OCI-LY1 (cell line): ENCODE data around the gene IRX6.

Source experiments
- H2AFZ ChIP-seq: fragments of 200-600 bp; sonication (generic), shearing (Covaris generic); 2 replicates; pipeline ENCODE4 v1.6.0; 2014; ENCODE audit warnings: antibody characterized with exemption, mild to moderate bottlenecking, low read length
- H3F3A ChIP-seq: fragments of 200-600 bp; sonication (generic), shearing (Covaris generic); 2 replicates; pipeline ENCODE4 v1.6.0; 2014; ENCODE audit warnings: mild to moderate bottlenecking, antibody characterized with exemption, low read length, moderate library complexity; ENCODE audit not compliant: insufficient read depth
- H3K27ac ChIP-seq: fragments of 200-600 bp; sonication (generic); 2 replicates; pipeline ENCODE4 v1.5.1; 2014; ENCODE audit warnings: low read length, mixed run types, mild to moderate bottlenecking, low read depth; ENCODE audit not compliant: poor library complexity, severe bottlenecking
- H3K27me3 ChIP-seq: fragments of 200-600 bp; sonication (generic); 2 replicates; pipeline ENCODE4 v1.6.0; 2014; ENCODE audit warnings: antibody characterized with exemption, mild to moderate bottlenecking, low read length, moderate library complexity; ENCODE audit not compliant: insufficient read depth
- H3K36me3 ChIP-seq: fragments of 200-600 bp; sonication (generic); 2 replicates; pipeline ENCODE4 v1.6.1; 2014; ENCODE audit warnings: mild to moderate bottlenecking, antibody characterized with exemption, low read length, moderate library complexity, mixed read lengths; ENCODE audit not compliant: insufficient read depth
- H3K4me1 ChIP-seq: fragments of 200-600 bp; sonication (generic); 2 replicates; pipeline ENCODE4 v1.5.1; 2014; ENCODE audit warnings: mild to moderate bottlenecking, low read length, moderate library complexity; ENCODE audit not compliant: insufficient read depth, severe bottlenecking
- H3K4me2 ChIP-seq: fragments of 200-600 bp; sonication (generic), shearing (Covaris generic); 2 replicates; pipeline ENCODE4 v1.6.1; 2014; ENCODE audit warnings: low read length
- H3K4me3 ChIP-seq: fragments of 200-600 bp; sonication (generic); 2 replicates; pipeline ENCODE4 v1.5.1; 2014; ENCODE audit warnings: low read length, low read depth, mild to moderate bottlenecking, mixed read lengths; ENCODE audit not compliant: poor library complexity, severe bottlenecking
- H3K79me2 ChIP-seq: fragments of 200-600 bp; shearing (Covaris generic); 2 replicates; pipeline ENCODE4 v1.6.1; 2016; ENCODE audit warnings: mixed run types, low read length, mixed read lengths; ENCODE audit not compliant: insufficient read depth
- H3K9ac ChIP-seq: fragments of 200-600 bp; sonication (generic), shearing (Covaris generic); 2 replicates; pipeline ENCODE4 v1.6.1; 2014; ENCODE audit warnings: mild to moderate bottlenecking, low read length, mixed read lengths
- H3K9me2 ChIP-seq: fragments of 200-600 bp; sonication (generic), shearing (Covaris generic); 2 replicates; pipeline ENCODE4 v1.6.1; 2014; ENCODE audit warnings: low read depth, mild to moderate bottlenecking, low read length, mixed read lengths
- H3K9me3 ChIP-seq: fragments of 200-600 bp; shearing (Covaris generic); 2 replicates; pipeline ENCODE4 v1.6.1; 2014; ENCODE audit warnings: low read length, mixed read lengths
- H4K20me1 ChIP-seq: fragments of 200-600 bp; sonication (generic), shearing (Covaris generic); 2 replicates; pipeline ENCODE4 v1.6.0; 2016; ENCODE audit warnings: mild to moderate bottlenecking, low read length; ENCODE audit not compliant: insufficient read depth
- CTCF ChIP-seq: fragments of 200-600 bp; sonication (generic), shearing (Covaris generic); IDR thresholded peaks from 2 replicates; pipeline ENCODE4 v1.5.1; 2017; ENCODE audit warnings: mild to moderate bottlenecking, antibody characterized with exemption, low read length, moderate library complexity, mixed read lengths
- EZH2 ChIP-seq: fragments of 200-600 bp; sonication (generic), shearing (Covaris generic); IDR thresholded peaks from 2 replicates; pipeline ENCODE4 v1.8.0; 2017; ENCODE audit warnings: borderline replicate concordance, mixed run types, mild to moderate bottlenecking, antibody characterized with exemption, low read length, moderate library complexity, mixed read lengths

IRX6 gene

GRCh38 chr16:55379371-55379770 is 55.4 kb downstream of the IRX6 start:
- H3K27me3 ChIP-seq, result no peaks in the 10 kb centered on the region
- H3K4me3 ChIP-seq, result no peak overlapping the region
- H3K4me1 ChIP-seq, result no peaks in the 10 kb centered on the region
- H3K36me3 ChIP-seq, result no peaks in the 10 kb centered on the region
- no peak overlapping the region for H3K9ac ChIP-seq
- no peak overlapping the region for H2AFZ ChIP-seq
- no peak for TF ChIP-seq EZH2
- no peak for TF ChIP-seq CTCF
- H3K79me2 ChIP-seq, result no peaks in the 10 kb centered on the region
- H3F3A ChIP-seq, result no peaks in the 10 kb centered on the region
- H3K27ac ChIP-seq, result no peak overlapping the region
- H3K9me2 ChIP-seq, result no peaks in the 10 kb centered on the region
- H3K9me3 ChIP-seq, result no peaks in the 10 kb centered on the region
- no peaks in the 10 kb centered on the region for H4K20me1 ChIP-seq
- H3K4me2 ChIP-seq, result no peak overlapping the region

GRCh38 chr16:55379876-55380390 is 55.9 kb downstream of the IRX6 start:
- Histone ChIP-seq H3K4me3 (no peak overlapping the region), H3K27ac (no peak overlapping the region), H3K9me2 (no peaks in the 10 kb centered on the region), H3K79me2 (no peaks in the 10 kb centered on the region), H3K4me2 (no peak overlapping the region), H3K27me3 (no peaks in the 10 kb centered on the region), H2AFZ (no peak overlapping the region), H3K36me3 (no peaks in the 10 kb centered on the region), H3K9me3 (no peaks in the 10 kb centered on the region), H3K4me1 (no peaks in the 10 kb centered on the region), H3K9ac (no peak overlapping the region), H4K20me1 (no peaks in the 10 kb centered on the region), H3F3A (no peaks in the 10 kb centered on the region)
- TF ChIP-seq EZH2 (no peak), CTCF (no peak)
